ENCODE data around the gene MAP2K2.

GRCh38 chr19:4082172-4082571, 41.8 kb downstream of the MAP2K2 start:
- TF ChIP-seq POLR2A (IDR thresholded peaks at IDR 0.05) (no peak), CTCF (IDR thresholded peaks at IDR 0.05) (no peak)
